Kidney (tissue), 14 donors: ENCODE results near the gene FSTL3. TPM values are rescaled to one million over a fixed set of nuclear protein-coding genes. Genes with fewer than 3 reads are reported as not detected.
A peak's percentile ranks its signal among the peaks of the same experiment; 100 is the strongest.
"Not testable (repeated sequence)": the region's sequence is repeated elsewhere in the genome, so short reads cannot be mapped to it uniquely, and the experiment has no call there.

Experiments
- DNase-seq, 5 donors: peaks; one replicate each; pipeline ENCODE4 v3.0.0-alpha.2; 2013 to 2020
- FAIRE-seq: peaks from 2 replicates; lab custom pipeline; 2012; peaks lifted over from hg19 to GRCh38; lab: Jason Lieb, UNC
- H3K27ac ChIP-seq, 2 donors: one replicate each; pipeline ENCODE4 v1.7.0; 2013; ENCODE audit warnings: low read depth in 2 of 2, low read length in 2 of 2, inconsistent platforms in 1 of 2
- H3K27me3 ChIP-seq: one replicate; pipeline ENCODE4 v1.7.1; 2013; ENCODE audit warnings: low read length, inconsistent platforms; ENCODE audit not compliant: control insufficient read depth, insufficient read depth
- H3K36me3 ChIP-seq, 3 donors: one replicate each; pipeline versions ENCODE4 v1.7.0 to v1.7.1; 2013; ENCODE audit warnings: low read length in 3 of 3, control low read depth in 1 of 3, inconsistent platforms in 1 of 3; ENCODE audit not compliant: insufficient read depth in 3 of 3, control insufficient read depth in 2 of 3
- H3K4me1 ChIP-seq, 3 donors: one replicate each; pipeline versions ENCODE4 v1.7.0 to v1.7.1; 2013; ENCODE audit warnings: low read length in 3 of 3, inconsistent platforms in 1 of 3, low read depth in 1 of 3; ENCODE audit not compliant: control insufficient read depth in 2 of 3, insufficient read depth in 2 of 3
- H3K4me3 ChIP-seq, 3 donors: one replicate each; pipeline versions ENCODE4 v1.7.0 to v1.8.1; 2013; ENCODE audit warnings: low read length in 3 of 3, control low read depth in 1 of 3, inconsistent platforms in 1 of 3
- H3K9ac ChIP-seq, 3 donors: one replicate each; pipeline versions ENCODE4 v1.7.0 to v1.7.1; 2013; ENCODE audit warnings: low read length in 3 of 3, control low read depth in 1 of 3, inconsistent platforms in 1 of 3
- H3K9me3 ChIP-seq, 3 donors: one replicate each; pipeline versions ENCODE4 v1.7.0 to v1.7.1; 2013; ENCODE audit warnings: low read length in 3 of 3, control low read depth in 1 of 3, inconsistent platforms in 1 of 3; ENCODE audit not compliant: control insufficient read depth in 2 of 3, insufficient read depth in 1 of 3
- intact Hi-C: fragments of 100-400 bp; cut with DNase I; formaldehyde crosslinking; loops from one replicate; pipeline ENCODE4 v1.11.1; 2022
- polyA plus RNA-seq: library from polyadenylated mRNA; stranded (reverse); fragments of 350-450 nt; fragmentation: Illumina TruSeq; extraction: RNeasy Lipid Tissue Mini Kit (QIAGEN cat#74804); gene quantifications from one replicate; pipeline ENCODE4 v1.2.3, GENCODE V29; 2014; ENCODE audit warnings: low read depth, low replicate concordance; ENCODE audit not compliant: insufficient read depth
- total RNA-seq: library from RNA; stranded (reverse); fragmentation: NEBNext Ultra II Directional; extraction: Animal tissue kit (Norgen Biotek cat#: 25700); gene quantifications from one replicate; pipeline ENCODE4 v1.2.1, GENCODE V29; 2021
- TF ChIP-seq, protein P1 (sequence below): IDR thresholded peaks from 3 replicates; pipeline ENCODE4 v1.5.1; 2012; ENCODE audit warnings: mild to moderate bottlenecking, moderate library complexity, borderline replicate concordance; ENCODE audit not compliant: insufficient read depth; ENCODE audit errors: extremely low read depth
- donor health status: control.
- donor health status: control.
- donor health status: control.
- donor health status: control.
- donor health status: control.
- donor health status: DM: yes; HTN: yes; CAD: no.
- donor health status: Normal renal cell carcinoma (clear cell type).

The FSTL3 gene
- total and polyA plus RNA-seq, 2 donors from 2014 or later, result 23.9 to 63.0 TPM

DNA sequence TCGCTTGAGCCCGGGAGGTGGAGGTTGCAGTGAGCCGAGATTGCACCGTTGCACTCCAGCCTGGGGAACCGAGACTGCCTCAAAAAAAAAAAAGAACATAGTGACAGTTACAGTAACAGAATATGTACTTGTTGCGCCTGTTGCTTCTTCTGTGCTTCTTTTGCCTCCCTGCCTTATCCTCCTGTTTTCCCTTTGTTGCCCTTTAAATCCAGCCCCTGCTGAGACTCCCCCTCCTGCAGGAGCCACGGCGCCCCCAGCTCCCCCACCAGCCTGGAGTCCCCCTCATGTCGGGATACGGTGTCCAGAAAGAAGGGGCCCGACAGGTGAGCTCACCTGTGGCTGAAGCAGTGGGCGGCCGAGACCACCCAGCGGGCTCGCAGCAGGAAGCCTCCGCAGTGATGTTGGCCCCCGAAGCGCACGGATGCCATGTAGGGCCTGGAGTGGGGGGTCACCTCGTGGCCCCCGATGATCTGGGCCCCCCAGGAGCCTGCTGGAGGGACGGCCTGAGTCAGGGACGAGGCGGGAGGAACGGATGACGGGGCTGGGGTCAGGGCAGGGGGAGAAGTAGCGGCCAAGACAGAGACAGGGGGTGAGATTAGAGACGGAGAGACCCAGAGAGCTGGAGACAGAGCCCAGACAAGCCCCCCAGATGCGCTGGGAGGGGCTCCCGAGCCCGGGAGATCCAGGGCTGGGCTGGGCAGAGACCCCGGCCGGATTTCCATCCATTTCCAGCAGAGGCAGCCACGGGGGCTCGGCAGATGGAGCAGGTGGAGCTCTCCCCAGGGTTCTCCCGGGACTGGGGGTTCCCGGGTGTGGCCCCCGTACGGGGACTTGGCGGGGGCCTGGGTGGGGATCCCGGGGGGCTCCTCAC lies 18.5 kb downstream of the FSTL3 start:
- peak in 2 of 5 donors; percentile 40 to 66 for DNase-seq
- intact Hi-C loops, result no loop called here
- no peak overlapping the region for H3K9ac ChIP-seq
- no peak for FAIRE-seq
- H3K4me3 ChIP-seq, result no peak overlapping the region
- TF ChIP-seq, protein P1, sequence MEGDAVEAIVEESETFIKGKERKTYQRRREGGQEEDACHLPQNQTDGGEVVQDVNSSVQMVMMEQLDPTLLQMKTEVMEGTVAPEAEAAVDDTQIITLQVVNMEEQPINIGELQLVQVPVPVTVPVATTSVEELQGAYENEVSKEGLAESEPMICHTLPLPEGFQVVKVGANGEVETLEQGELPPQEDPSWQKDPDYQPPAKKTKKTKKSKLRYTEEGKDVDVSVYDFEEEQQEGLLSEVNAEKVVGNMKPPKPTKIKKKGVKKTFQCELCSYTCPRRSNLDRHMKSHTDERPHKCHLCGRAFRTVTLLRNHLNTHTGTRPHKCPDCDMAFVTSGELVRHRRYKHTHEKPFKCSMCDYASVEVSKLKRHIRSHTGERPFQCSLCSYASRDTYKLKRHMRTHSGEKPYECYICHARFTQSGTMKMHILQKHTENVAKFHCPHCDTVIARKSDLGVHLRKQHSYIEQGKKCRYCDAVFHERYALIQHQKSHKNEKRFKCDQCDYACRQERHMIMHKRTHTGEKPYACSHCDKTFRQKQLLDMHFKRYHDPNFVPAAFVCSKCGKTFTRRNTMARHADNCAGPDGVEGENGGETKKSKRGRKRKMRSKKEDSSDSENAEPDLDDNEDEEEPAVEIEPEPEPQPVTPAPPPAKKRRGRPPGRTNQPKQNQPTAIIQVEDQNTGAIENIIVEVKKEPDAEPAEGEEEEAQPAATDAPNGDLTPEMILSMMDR, result no peak
- no peaks in the 10 kb centered on the region for H3K36me3 ChIP-seq
- H3K27me3 ChIP-seq, result no peaks in the 10 kb centered on the region
- H3K4me1 ChIP-seq, result no peaks in the 10 kb centered on the region
- no peaks in the 10 kb centered on the region for H3K9me3 ChIP-seq
- H3K27ac ChIP-seq, result no peak overlapping the region

DNA sequence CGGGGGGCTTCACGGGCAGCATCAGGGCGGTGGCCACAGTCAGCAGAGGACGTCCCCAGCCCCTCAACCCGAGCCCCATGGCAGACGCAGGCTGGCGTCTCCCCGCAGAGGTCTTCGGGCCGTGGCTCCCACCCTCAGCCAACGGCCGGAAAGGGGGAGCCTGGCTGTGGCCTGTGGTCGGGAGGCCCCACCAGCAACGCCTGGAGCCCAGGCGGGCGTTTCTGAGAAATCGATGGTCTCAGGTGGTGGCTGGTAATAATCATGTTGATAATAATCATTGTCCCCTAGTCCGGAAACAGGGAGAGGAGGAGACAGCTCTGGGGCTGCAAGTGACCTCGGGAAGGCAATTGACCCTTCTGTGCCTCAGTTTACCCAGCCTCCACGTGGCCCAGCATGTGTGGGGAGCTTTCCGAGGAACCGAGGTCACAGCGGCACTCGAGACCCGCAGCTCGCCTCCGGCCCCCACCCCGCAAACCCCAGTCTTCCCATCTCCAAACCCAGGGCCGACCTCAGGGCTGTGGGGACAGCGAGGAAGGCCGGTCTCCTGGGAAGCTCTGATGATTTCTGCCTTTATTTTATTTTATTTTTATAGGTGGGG lies 19.3 kb downstream of the FSTL3 start, which contains the start of gene PRSS57:
TSS of gene PRSS57 (minus strand) at position 101 of the 598 bp plus-strand sequence. CDS start at position 79, 22 bp downstream.
- Histone ChIP-seq H3K9me3 (no peaks in the 10 kb centered on the region), H3K36me3 (no peaks in the 10 kb centered on the region), H3K27me3 (no peaks in the 10 kb centered on the region), H3K9ac (no peak within 1 kb of the TSS), H3K4me1 (no peaks in the 10 kb centered on the region), H3K4me3 (no peak within 1 kb of the TSS), H3K27ac (no peak within 1 kb of the TSS)
- DNase-seq, result peak in 2 of 5 donors; percentile 44 to 72
- FAIRE-seq, result no peak
- TF ChIP-seq, protein P1, result no peak
- intact Hi-C loops, result no loop called here

DNA sequence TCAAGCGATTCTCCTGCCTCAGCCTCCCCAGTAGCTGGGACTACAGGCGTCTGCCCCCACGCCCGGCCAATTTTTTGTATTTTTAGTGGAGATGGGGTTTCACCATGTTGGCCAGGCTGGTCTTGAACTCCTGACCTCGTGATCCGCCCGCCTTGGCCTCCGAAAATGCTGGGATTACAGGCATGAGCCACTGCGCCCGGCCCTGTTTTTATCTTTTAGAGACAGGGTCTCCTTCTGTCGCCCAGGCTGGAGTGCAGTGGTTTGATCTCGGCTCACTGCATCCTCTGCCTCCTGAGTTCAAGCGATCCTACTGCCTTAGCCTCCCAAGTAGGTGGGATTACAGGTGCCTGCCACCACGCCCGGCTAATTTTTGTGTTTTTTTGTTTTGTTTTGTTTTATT lies 22.3 kb downstream of the FSTL3 start:
- H3K9me3 ChIP-seq, intact Hi-C loops, H3K9ac ChIP-seq, H3K4me1 ChIP-seq, H3K27me3 ChIP-seq, DNase-seq, H3K4me3 ChIP-seq, FAIRE-seq, H3K27ac ChIP-seq, H3K36me3 ChIP-seq: not testable (repeated sequence)

DNA sequence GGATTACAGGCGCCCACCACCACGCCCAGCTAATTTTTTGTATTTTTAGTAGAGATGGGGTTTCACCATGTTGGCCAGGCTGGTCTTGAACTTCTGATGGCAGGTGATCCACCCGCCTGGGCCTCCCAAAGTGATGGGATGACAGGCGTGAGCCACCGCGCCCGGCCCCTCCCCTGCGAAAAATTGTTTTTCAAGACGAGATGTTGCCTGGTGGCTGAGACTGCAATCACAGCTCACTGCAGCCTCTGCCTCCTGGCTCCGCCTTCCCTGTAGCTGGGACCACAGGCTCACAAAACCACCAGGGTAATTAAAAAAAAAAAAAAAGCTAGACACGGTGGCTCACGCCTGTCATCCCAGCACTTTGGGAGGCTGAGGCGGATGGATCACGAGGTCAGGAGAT lies 23.7 kb downstream of the FSTL3 start:
- DNase-seq, result peak in 2 of 5 donors; percentile 38 to 47
- H3K27ac ChIP-seq, H3K4me1 ChIP-seq, H3K9ac ChIP-seq, H3K36me3 ChIP-seq, intact Hi-C loops, FAIRE-seq, H3K27me3 ChIP-seq, H3K4me3 ChIP-seq, H3K9me3 ChIP-seq: not testable (repeated sequence)

DNA sequence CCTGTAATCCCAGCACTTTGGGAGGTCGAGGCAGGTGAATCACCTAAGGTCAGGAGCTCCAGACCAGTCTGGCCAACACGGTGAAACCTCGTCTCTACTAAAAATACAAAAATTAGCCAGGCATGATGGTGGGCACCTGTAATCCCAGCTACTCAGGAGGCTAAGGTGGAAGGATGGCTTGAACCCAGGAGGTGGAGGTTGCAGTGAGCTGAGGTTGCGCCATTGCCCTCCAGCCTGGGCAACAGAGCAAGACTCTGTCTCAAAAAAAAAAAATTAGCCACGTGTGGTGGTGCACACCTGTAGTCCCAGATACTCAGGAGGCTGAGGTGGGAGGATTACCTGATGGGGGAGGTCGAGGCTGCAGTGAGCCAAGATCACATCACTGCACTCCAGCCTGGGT lies 26.7 kb downstream of the FSTL3 start:
- H3K4me1 ChIP-seq, H3K9me3 ChIP-seq, intact Hi-C loops, H3K36me3 ChIP-seq, H3K9ac ChIP-seq, DNase-seq, FAIRE-seq, H3K4me3 ChIP-seq, H3K27me3 ChIP-seq, H3K27ac ChIP-seq: not testable (repeated sequence)
